ENCODE data around the gene POLN.
"Not testable (repeated sequence)": the region's sequence is repeated elsewhere in the genome, so short reads cannot be mapped to it uniquely, and the experiment has no call there.

GRCh38 chr4:2221378-2221777 is 20.5 kb downstream of the POLN start:
- TF ChIP-seq CTCF, POLR2A (IDR thresholded peaks at IDR 0.05): not testable (repeated sequence)
